ENCODE results near the gene MCRIP1. TPM values are rescaled to one million over a fixed set of nuclear protein-coding genes. Genes with fewer than 3 reads are reported as not detected.
A peak's percentile ranks its signal among the peaks of the same experiment; 100 is the strongest.

MCRIP1 gene
- total and polyA plus RNA-seq, 2 experiments from 2014 or later, result 66.1 to 118 TPM

DNA sequence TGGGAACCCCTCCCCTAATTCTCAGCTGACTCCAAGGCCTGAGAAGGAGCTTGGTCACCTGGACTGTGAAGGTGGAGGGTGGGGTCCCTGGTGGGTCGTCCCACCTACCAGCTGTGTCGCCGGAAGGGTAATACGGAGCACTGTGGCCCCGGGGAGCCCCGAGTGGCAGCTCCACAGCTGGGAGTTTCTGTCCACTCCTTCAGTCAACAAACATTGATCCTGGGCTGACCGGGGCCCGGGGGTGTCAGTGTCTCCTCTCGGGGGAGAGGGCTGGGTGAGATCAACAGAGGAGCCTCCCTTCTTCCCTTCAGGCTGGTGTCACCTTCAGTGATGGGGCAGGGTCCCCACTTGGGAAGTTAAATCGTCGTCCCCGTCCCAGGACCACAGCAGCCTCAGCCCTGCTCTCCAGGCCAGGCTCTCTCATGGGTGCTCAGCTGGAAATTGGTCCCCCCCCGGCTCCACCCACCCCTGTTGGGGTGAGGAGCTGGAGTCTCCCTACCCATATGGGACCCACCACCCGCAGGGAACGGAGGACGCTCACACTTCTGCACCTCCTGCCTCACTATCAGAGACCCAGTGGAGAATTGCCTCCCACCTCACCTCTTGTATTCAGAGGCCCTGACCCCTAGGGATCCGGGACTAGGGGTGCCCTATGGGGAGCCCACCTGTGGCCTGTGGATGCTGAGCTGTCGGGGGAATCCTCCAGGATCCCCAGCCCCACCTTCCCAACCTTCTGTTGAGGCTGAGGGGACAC is 27.2 kb downstream of the MCRIP1 start:
- Histone ChIP-seq H2AFZ (no peak overlapping the region), H3K27me3 (peaks cover 68% of the 10 kb centered on the region), H3K27ac (no peak overlapping the region), H3K4me2 (no peak overlapping the region), H3K4me3 (no peak overlapping the region), H3K4me1 (ENCODE audit: insufficient read depth) (no peaks in the 10 kb centered on the region), H3K9me2 (replicated peaks; ENCODE audit: insufficient read depth) (no peaks in the 10 kb centered on the region), H4K20me1 (ENCODE audit: insufficient read depth, poor library complexity, severe bottlenecking) (no peaks in the 10 kb centered on the region), H3K79me2 (no peaks in the 10 kb centered on the region), H3K9me3 (ENCODE audit: low read depth) (no peaks in the 10 kb centered on the region), H3K36me3 (replicated peaks; ENCODE audit: insufficient read depth, low read depth) (no peaks in the 10 kb centered on the region)
- TF ChIP-seq, protein P1, sequence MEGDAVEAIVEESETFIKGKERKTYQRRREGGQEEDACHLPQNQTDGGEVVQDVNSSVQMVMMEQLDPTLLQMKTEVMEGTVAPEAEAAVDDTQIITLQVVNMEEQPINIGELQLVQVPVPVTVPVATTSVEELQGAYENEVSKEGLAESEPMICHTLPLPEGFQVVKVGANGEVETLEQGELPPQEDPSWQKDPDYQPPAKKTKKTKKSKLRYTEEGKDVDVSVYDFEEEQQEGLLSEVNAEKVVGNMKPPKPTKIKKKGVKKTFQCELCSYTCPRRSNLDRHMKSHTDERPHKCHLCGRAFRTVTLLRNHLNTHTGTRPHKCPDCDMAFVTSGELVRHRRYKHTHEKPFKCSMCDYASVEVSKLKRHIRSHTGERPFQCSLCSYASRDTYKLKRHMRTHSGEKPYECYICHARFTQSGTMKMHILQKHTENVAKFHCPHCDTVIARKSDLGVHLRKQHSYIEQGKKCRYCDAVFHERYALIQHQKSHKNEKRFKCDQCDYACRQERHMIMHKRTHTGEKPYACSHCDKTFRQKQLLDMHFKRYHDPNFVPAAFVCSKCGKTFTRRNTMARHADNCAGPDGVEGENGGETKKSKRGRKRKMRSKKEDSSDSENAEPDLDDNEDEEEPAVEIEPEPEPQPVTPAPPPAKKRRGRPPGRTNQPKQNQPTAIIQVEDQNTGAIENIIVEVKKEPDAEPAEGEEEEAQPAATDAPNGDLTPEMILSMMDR (IDR thresholded peaks at IDR 0.05; ENCODE audit: poor library complexity), result no peak
- TF ChIP-seq EZH2phosphoT487 (IDR thresholded peaks at IDR 0.05; ENCODE audit: low read depth, severe bottlenecking, unreplicated experiment) (no peak), EZH2 (IDR thresholded peaks at IDR 0.05; ENCODE audit: borderline replicate concordance) (no peak)
- 71% methylated on average over 12 of the region's 18 CpGs for WGBS (ENCODE audit: low lambda C conversion rate, missing lambda C conversion rate)
- no peak for DNase-seq (ENCODE audit: low spot score)

DNA sequence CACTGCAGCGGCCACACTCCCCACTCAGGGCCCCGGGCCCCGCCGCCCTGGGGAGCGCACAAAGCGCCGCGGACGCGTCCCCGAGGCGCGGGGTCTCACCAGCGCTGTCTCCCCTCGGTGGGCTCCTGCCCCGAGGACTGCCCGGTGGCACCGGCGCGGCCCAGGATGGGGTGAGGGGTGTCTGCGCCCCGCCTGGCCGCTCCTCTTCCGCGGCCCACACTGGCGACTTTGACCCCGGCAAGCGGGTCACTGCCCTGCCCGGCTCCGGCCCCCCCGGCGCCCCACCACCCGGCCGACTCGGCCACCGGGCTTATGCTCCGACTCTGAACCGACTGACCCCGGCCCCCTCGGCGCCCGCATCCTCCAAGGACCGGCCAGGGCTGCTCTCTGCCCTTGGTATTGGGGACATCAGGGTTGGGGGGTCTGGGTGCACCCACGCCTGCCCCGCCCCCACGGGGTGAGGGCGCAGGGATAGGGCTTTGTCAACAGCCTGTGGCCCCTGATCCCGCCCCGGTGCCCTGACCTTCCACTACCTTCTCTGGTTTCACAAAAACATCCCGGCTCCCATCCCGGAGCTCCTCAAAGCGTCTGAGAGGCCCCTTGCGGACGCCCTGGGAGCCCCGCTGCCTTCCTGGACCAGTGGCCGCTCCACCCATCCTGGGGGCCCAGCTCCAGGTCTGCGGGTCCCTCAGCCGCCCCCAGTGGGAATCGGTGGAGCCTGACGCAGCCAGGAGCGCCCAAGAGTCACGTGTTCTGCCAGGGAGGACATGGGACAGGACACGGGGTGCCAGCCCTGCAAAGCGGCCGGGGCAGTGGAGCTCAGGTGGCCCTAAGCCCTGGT is 28.3 kb downstream of the MCRIP1 start:
- Histone ChIP-seq H3K4me2 (peak overlapping the region; percentile 84), H3K4me3 (no peak overlapping the region)

DNA sequence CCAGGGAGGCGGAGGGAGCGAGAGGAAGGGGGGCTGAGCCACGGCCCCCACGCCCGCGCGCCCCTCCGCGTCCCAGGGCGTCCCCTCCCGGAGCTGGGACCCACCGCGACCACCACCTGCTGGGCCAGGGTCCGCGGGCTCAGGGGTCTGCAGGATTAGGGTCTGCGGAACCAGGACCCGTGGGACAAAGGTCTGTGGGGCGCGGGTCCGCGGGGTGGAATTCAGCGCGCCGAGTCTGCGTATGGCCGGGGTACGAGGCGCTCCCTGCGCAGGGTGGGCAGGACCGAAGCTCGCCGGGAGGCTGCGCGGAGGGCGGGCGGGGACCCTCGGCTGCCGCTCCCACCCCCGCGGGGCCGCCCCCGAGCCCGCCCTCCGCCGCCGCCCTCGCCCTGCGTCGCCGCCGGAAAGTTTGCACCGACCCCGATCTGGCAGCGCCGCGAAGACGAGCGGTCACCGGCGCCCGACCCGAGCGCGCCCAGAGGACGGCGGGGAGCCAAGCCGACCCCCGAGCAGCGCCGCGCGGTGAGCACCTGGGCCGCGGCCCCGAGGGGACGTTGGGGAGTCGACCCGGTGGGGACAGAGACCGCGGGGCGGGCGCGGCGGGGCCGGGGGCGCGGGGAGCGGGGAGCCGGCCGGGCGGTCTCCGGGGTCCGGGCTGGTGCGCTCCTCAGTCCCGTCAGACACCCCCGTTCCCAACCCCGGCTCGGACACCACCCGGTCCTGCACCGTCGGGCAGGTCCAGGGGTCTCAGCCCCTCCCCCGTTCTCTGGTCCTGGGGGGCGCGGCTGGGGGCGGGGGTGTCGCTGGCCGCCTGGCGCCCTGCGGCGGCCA is 29.1 kb downstream of the MCRIP1 start, which contains the start of gene GCGR:
Gene GCGR (plus strand): TSS at position 423 of the 831 bp plus-strand sequence. CDS start 4,869 bp downstream, outside the sequence.
- H3K27me3 ChIP-seq, result peaks cover 73% of the 10 kb centered on the region
- no peak within 1 kb of the TSS for H3K4me3 ChIP-seq
- H3K79me2 ChIP-seq, result no peaks in the 10 kb centered on the region
- DNase-seq (ENCODE audit: low spot score), result no peak
- no peaks in the 10 kb centered on the region for H4K20me1 ChIP-seq (ENCODE audit: insufficient read depth, poor library complexity, severe bottlenecking)
- TF ChIP-seq EZH2phosphoT487 (IDR thresholded peaks at IDR 0.05; ENCODE audit: low read depth, severe bottlenecking, unreplicated experiment) (peak; percentile 64), EZH2 (IDR thresholded peaks at IDR 0.05; ENCODE audit: borderline replicate concordance) (peak; percentile 34)
- TF ChIP-seq, protein P1 (IDR thresholded peaks at IDR 0.05; ENCODE audit: poor library complexity), result no peak
- H3K36me3 ChIP-seq (replicated peaks; ENCODE audit: insufficient read depth, low read depth), result no peaks in the 10 kb centered on the region
- H3K4me2 ChIP-seq, result peak within 1 kb of the TSS; percentile 84
- no peak within 1 kb of the TSS for H3K27ac ChIP-seq
- H3K9me3 ChIP-seq (ENCODE audit: low read depth), result no peaks in the 10 kb centered on the region
- no peaks in the 10 kb centered on the region for H3K4me1 ChIP-seq (ENCODE audit: insufficient read depth)
- 2% methylated on average over 11 of the region's 110 CpGs for WGBS (ENCODE audit: low lambda C conversion rate, missing lambda C conversion rate)
- no peak within 1 kb of the TSS for H2AFZ ChIP-seq
- no peaks in the 10 kb centered on the region for H3K9me2 ChIP-seq (replicated peaks; ENCODE audit: insufficient read depth)

More for the DNA sequence above, 28.3 kb downstream of the MCRIP1 start:
- H3K79me2 ChIP-seq, result no peaks in the 10 kb centered on the region
- no peaks in the 10 kb centered on the region for H3K4me1 ChIP-seq (ENCODE audit: insufficient read depth)
- WGBS (ENCODE audit: low lambda C conversion rate, missing lambda C conversion rate), result 20% methylated on average over 45 of the region's 65 CpGs
- no peaks in the 10 kb centered on the region for H3K9me2 ChIP-seq (replicated peaks; ENCODE audit: insufficient read depth)
- no peaks in the 10 kb centered on the region for H3K9me3 ChIP-seq (ENCODE audit: low read depth)
- no peak overlapping the region for H3K27ac ChIP-seq
- no peaks in the 10 kb centered on the region for H3K36me3 ChIP-seq (replicated peaks; ENCODE audit: insufficient read depth, low read depth)
- no peak overlapping the region for H2AFZ ChIP-seq
- no peak for DNase-seq (ENCODE audit: low spot score)
- TF ChIP-seq EZH2phosphoT487 (IDR thresholded peaks at IDR 0.05; ENCODE audit: low read depth, severe bottlenecking, unreplicated experiment) (peak; percentile 11), EZH2 (IDR thresholded peaks at IDR 0.05; ENCODE audit: borderline replicate concordance) (peak; percentile 94)
- TF ChIP-seq, protein P1 (IDR thresholded peaks at IDR 0.05; ENCODE audit: poor library complexity), result no peak
- no peaks in the 10 kb centered on the region for H4K20me1 ChIP-seq (ENCODE audit: insufficient read depth, poor library complexity, severe bottlenecking)
- peaks cover 72% of the 10 kb centered on the region for H3K27me3 ChIP-seq
